HL-60 (cell line): ENCODE data around the gene CDHR1.

Experiments
- CTCF ChIP-seq: IDR thresholded peaks from one replicate; pipeline ENCODE4 v1.5.1; 2011; ENCODE audit warnings: low read length, control low read depth, inconsistent platforms; ENCODE audit not compliant: insufficient read depth
- GABPA ChIP-seq: IDR thresholded peaks from 2 replicates; pipeline ENCODE4 v1.6.1; 2012; ENCODE audit warnings: low read depth
- POLR2AphosphoS5 ChIP-seq: IDR thresholded peaks from 2 replicates; pipeline ENCODE4 v1.6.1; 2012; ENCODE audit warnings: low read depth
- SPI1 ChIP-seq: IDR thresholded peaks from 2 replicates; pipeline ENCODE4 v1.6.1; 2012; ENCODE audit warnings: low read depth, mild to moderate bottlenecking, borderline replicate concordance

GRCh38 chr10:84204610-84205009, 10.3 kb downstream of the CDHR1 start:
- TF ChIP-seq CTCF: no peak
- no peak for TF ChIP-seq GABPA
- no peak for TF ChIP-seq SPI1
- TF ChIP-seq POLR2AphosphoS5: no peak
